ENCODE results near the gene FNDC1.

FNDC1 gene

GRCh38 chr6:159221486-159222170 lies 52.4 kb downstream of the FNDC1 start:
- DNase-seq (ENCODE audit: low read depth): no peak
- no peak for TF ChIP-seq CTCF (IDR thresholded peaks at IDR 0.05; ENCODE audit: control insufficient read depth, insufficient read depth, low read depth, low read length, missing control alignments)
- no peak overlapping the region for H3K4me3 ChIP-seq (ENCODE audit: control insufficient read depth, low read depth, low read length)

GRCh38 chr6:159224452-159224851 lies 55.3 kb downstream of the FNDC1 start:
- DNase-seq (ENCODE audit: low read depth): no peak
- TF ChIP-seq CTCF (IDR thresholded peaks at IDR 0.05; ENCODE audit: control insufficient read depth, insufficient read depth, low read depth, low read length, missing control alignments): no peak
- no peak overlapping the region for H3K4me3 ChIP-seq (ENCODE audit: control insufficient read depth, low read depth, low read length)

GRCh38 chr6:159229651-159230051 lies 60.5 kb downstream of the FNDC1 start:
- TF ChIP-seq CTCF (IDR thresholded peaks at IDR 0.05; ENCODE audit: control insufficient read depth, insufficient read depth, low read depth, low read length, missing control alignments): no peak
- no peak for DNase-seq (ENCODE audit: low read depth)
- no peak overlapping the region for H3K4me3 ChIP-seq (ENCODE audit: control insufficient read depth, low read depth, low read length)

GRCh38 chr6:159232106-159232645 lies 63.0 kb downstream of the FNDC1 start:
- no peak for TF ChIP-seq CTCF (IDR thresholded peaks at IDR 0.05; ENCODE audit: control insufficient read depth, insufficient read depth, low read depth, low read length, missing control alignments)
- no peak for DNase-seq (ENCODE audit: low read depth)
- no peak overlapping the region for H3K4me3 ChIP-seq (ENCODE audit: control insufficient read depth, low read depth, low read length)

- no peak for DNase-seq (ENCODE audit: low read depth)
- H3K4me3 ChIP-seq (ENCODE audit: control insufficient read depth, low read depth, low read length): no peak overlapping the region
- TF ChIP-seq CTCF (IDR thresholded peaks at IDR 0.05; ENCODE audit: control insufficient read depth, insufficient read depth, low read depth, low read length, missing control alignments): no peak
Measured at GRCh38 chr6:159232751-159233150, 63.6 kb downstream of the FNDC1 start.

- no peak for TF ChIP-seq CTCF (IDR thresholded peaks at IDR 0.05; ENCODE audit: control insufficient read depth, insufficient read depth, low read depth, low read length, missing control alignments)
- DNase-seq (ENCODE audit: low read depth): no peak
- H3K4me3 ChIP-seq (ENCODE audit: control insufficient read depth, low read depth, low read length): no peak overlapping the region
Measured at GRCh38 chr6:159233365-159234101, 64.3 kb downstream of the FNDC1 start.
